ENCODE data around the gene RAP1GDS1.

- no peak for TF ChIP-seq CTCF (IDR thresholded peaks at IDR 0.05; ENCODE audit: borderline replicate concordance, extremely low read depth, low read length, poor library complexity, severe bottlenecking)
- no peak for TF ChIP-seq EZH2 (IDR thresholded peaks at IDR 0.05; ENCODE audit: borderline replicate concordance, low read depth, low read length, severe bottlenecking)
Observed at GRCh38 chr4:98374643-98375042, 113.5 kb downstream of the RAP1GDS1 start.

Data from DND-41 (cell line).